ENCODE results near the gene DDX24. TPM values are rescaled to one million over a fixed set of nuclear protein-coding genes. Genes with fewer than 3 reads are reported as not detected.

DDX24 gene
- total RNA-seq, 2 experiments from 2014 or later, result 81.5 to 172 TPM

DNA sequence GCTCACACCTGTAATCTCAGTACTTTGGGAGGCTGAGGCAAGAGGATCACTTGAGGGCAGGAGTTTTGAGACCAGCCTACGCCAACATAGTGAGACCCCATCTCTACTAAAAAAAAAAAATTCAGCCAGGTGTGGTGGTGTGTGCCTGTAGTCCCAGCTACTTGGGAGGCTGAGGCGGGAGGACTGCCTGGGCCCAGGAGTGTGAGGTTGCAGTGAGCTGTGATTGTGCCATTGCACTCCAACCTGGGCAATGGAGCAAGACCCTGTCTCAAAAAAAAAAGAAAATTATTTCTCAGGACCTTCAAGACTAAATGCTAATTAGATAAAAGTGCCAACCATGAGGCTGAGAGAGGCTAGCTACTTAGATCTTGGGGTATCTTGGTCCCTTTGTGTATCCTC, 31.4 kb downstream of the DDX24 start:
- Histone ChIP-seq H3K36me3 (ENCODE audit: insufficient read depth, low read length) (peaks cover 70% of the 10 kb centered on the region), H3K4me2 (ENCODE audit: low read length) (no peak overlapping the region), H4K20me1 (ENCODE audit: insufficient read depth, low read length) (no peaks in the 10 kb centered on the region), H2AFZ (ENCODE audit: low read length) (no peak overlapping the region), H3K9me3 (ENCODE audit: low read length) (no peaks in the 10 kb centered on the region), H3K9me2 (ENCODE audit: insufficient read depth, low read length) (no peaks in the 10 kb centered on the region), H3K27ac (ENCODE audit: low read depth, low read length, poor library complexity, severe bottlenecking) (no peak overlapping the region), H3K4me3 (ENCODE audit: low read depth, low read length, poor library complexity, severe bottlenecking) (no peak overlapping the region), H3K79me2 (ENCODE audit: insufficient read depth, low read depth, low read length) (no peaks in the 10 kb centered on the region), H3K4me1 (ENCODE audit: insufficient read depth, low read length, poor library complexity, severe bottlenecking) (no peaks in the 10 kb centered on the region)
- ChIA-PET POLR2A (no interaction called here), CTCF (ENCODE audit: unreplicated experiment) (no interaction called here)
- no peak for DNase-seq (ENCODE audit: low spot score)
- BruUV-seq (replicated peaks), result no TSS peak
- TF ChIP-seq EZH2phosphoT487 (IDR thresholded peaks at IDR 0.05; ENCODE audit: borderline replicate concordance, low read depth, low read length), result no peak
- TF ChIP-seq, protein P1, sequence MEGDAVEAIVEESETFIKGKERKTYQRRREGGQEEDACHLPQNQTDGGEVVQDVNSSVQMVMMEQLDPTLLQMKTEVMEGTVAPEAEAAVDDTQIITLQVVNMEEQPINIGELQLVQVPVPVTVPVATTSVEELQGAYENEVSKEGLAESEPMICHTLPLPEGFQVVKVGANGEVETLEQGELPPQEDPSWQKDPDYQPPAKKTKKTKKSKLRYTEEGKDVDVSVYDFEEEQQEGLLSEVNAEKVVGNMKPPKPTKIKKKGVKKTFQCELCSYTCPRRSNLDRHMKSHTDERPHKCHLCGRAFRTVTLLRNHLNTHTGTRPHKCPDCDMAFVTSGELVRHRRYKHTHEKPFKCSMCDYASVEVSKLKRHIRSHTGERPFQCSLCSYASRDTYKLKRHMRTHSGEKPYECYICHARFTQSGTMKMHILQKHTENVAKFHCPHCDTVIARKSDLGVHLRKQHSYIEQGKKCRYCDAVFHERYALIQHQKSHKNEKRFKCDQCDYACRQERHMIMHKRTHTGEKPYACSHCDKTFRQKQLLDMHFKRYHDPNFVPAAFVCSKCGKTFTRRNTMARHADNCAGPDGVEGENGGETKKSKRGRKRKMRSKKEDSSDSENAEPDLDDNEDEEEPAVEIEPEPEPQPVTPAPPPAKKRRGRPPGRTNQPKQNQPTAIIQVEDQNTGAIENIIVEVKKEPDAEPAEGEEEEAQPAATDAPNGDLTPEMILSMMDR (conservative IDR thresholded peaks at IDR 0.05; ENCODE audit: low read length), result no peak
- intact Hi-C loops (cut with micrococcal nuclease; ENCODE audit: unreplicated experiment), result no loop called here

DNA sequence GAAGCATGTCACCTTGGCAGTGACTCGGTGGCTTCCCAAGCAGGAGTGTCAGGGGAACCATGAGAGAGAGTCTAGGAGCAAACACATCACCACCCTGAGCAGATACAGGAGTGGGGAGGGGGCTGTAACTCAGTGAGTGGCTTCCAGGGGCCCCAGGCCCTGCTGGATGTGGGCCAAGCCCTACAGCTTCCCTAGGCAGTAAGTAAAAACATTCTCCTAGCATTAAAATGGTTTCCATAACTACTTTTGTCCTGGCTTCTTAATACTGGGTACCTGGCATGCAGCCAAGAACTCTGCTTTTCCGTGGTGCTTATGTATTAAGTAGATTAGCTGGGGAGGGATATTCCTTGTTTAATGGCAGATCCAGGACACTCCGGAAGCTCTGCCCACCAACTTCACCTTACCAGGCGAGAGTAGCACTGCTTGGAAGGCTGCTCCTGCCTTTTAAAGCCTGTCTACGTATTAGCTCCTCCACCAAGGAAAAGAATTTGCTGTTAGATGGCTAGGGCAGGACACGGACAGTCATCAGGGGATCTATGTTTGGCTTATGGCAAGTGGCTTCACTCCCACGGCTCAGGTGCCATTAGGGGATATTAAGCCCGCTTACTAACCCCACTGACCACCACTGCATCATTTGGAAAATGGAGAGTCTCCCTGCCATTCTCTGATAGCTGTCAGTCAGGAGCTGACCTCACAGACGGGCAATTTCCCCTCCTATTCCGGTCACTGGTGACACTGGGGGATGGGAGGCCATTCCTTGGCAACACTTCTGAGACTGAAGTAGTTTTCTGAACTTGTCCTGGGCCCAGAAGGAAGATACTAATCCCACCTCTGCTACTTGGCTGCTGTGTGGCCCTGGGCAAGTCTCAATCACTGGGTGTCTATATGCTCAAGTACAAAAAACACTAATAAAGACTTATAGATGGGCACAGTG, 32.0 kb downstream of the DDX24 start:
- ChIA-PET CTCF (ENCODE audit: unreplicated experiment) (interaction anchor here (0.7 kb wide), 1 partner anchor 87 kb away, joined by 3 read pairs; no protein-coding TSS in a partner anchor), POLR2A (interaction anchor here (1.2 kb wide), 1 partner anchor 31 kb away, joined by 3 read pairs; no protein-coding TSS in a partner anchor)
- Histone ChIP-seq H3K36me3 (ENCODE audit: insufficient read depth, low read length) (peaks cover 64% of the 10 kb centered on the region), H2AFZ (ENCODE audit: low read length) (no peak overlapping the region), H3K4me3 (ENCODE audit: low read depth, low read length, poor library complexity, severe bottlenecking) (no peak overlapping the region), H3K4me1 (ENCODE audit: insufficient read depth, low read length, poor library complexity, severe bottlenecking) (no peaks in the 10 kb centered on the region), H3K27ac (ENCODE audit: low read depth, low read length, poor library complexity, severe bottlenecking) (no peak overlapping the region), H3K79me2 (ENCODE audit: insufficient read depth, low read depth, low read length) (no peaks in the 10 kb centered on the region), H3K4me2 (ENCODE audit: low read length) (no peak overlapping the region), H3K9me2 (ENCODE audit: insufficient read depth, low read length) (no peaks in the 10 kb centered on the region), H3K9me3 (ENCODE audit: low read length) (no peaks in the 10 kb centered on the region), H4K20me1 (ENCODE audit: insufficient read depth, low read length) (no peaks in the 10 kb centered on the region)
- DNase-seq (ENCODE audit: low spot score), result no peak
- TF ChIP-seq EZH2phosphoT487 (IDR thresholded peaks at IDR 0.05; ENCODE audit: borderline replicate concordance, low read depth, low read length), result no peak
- TF ChIP-seq, protein P1 (conservative IDR thresholded peaks at IDR 0.05; ENCODE audit: low read length), result no peak
- intact Hi-C loops (cut with micrococcal nuclease; ENCODE audit: unreplicated experiment), result no loop called here
- BruUV-seq (replicated peaks), result no TSS peak

DNA sequence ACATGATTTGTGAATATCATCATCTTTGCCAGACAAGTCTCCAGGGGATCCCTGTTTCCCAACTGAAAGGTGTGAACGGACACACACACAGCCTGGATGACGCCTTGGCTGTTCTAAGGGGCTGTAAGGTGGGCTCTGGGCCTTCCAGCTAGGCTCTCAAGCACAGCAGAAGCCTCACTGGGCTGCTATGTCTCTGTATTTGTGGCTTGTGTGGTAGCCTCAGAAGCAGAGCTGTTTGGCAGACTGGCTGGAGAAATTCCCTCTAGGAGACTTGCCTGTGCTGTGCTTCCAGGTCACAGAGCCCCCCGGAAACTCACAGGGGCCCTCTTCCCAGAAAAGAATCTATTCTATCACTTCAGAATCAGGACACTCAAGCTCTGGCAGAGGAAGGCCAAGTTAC, 33.4 kb downstream of the DDX24 start:
- Histone ChIP-seq H3K4me2 (ENCODE audit: low read length) (no peak overlapping the region), H3K79me2 (ENCODE audit: insufficient read depth, low read depth, low read length) (no peaks in the 10 kb centered on the region), H3K9me3 (ENCODE audit: low read length) (no peaks in the 10 kb centered on the region), H3K9me2 (ENCODE audit: insufficient read depth, low read length) (no peaks in the 10 kb centered on the region), H3K27ac (ENCODE audit: low read depth, low read length, poor library complexity, severe bottlenecking) (no peak overlapping the region), H3K4me3 (ENCODE audit: low read depth, low read length, poor library complexity, severe bottlenecking) (no peak overlapping the region), H3K4me1 (ENCODE audit: insufficient read depth, low read length, poor library complexity, severe bottlenecking) (no peaks in the 10 kb centered on the region), H3K36me3 (ENCODE audit: insufficient read depth, low read length) (peaks cover 55% of the 10 kb centered on the region), H2AFZ (ENCODE audit: low read length) (no peak overlapping the region), H4K20me1 (ENCODE audit: insufficient read depth, low read length) (no peaks in the 10 kb centered on the region)
- intact Hi-C loops (cut with micrococcal nuclease; ENCODE audit: unreplicated experiment), result no loop called here
- TF ChIP-seq, protein P1 (conservative IDR thresholded peaks at IDR 0.05; ENCODE audit: low read length), result no peak
- TF ChIP-seq EZH2phosphoT487 (IDR thresholded peaks at IDR 0.05; ENCODE audit: borderline replicate concordance, low read depth, low read length), result no peak
- POLR2A ChIA-PET, result no interaction called here
- DNase-seq (ENCODE audit: low spot score), result no peak
- CTCF ChIA-PET (ENCODE audit: unreplicated experiment), result no interaction called here
- no TSS peak for BruUV-seq (replicated peaks)

All from OCI-LY7 (cell line).